Putamen (tissue), 1 donor: ENCODE results near the gene ZNF629.

Source experiments
- DNase-seq: peaks from one replicate; pipeline ENCODE4 v3.0.0-alpha.2; 2016; ENCODE audit warnings: low spot score

ZNF629 gene

GRCh38 chr16:30786115-30786935 is 680 bp downstream of the ZNF629 start:
- DNase-seq = no peak

DNA sequence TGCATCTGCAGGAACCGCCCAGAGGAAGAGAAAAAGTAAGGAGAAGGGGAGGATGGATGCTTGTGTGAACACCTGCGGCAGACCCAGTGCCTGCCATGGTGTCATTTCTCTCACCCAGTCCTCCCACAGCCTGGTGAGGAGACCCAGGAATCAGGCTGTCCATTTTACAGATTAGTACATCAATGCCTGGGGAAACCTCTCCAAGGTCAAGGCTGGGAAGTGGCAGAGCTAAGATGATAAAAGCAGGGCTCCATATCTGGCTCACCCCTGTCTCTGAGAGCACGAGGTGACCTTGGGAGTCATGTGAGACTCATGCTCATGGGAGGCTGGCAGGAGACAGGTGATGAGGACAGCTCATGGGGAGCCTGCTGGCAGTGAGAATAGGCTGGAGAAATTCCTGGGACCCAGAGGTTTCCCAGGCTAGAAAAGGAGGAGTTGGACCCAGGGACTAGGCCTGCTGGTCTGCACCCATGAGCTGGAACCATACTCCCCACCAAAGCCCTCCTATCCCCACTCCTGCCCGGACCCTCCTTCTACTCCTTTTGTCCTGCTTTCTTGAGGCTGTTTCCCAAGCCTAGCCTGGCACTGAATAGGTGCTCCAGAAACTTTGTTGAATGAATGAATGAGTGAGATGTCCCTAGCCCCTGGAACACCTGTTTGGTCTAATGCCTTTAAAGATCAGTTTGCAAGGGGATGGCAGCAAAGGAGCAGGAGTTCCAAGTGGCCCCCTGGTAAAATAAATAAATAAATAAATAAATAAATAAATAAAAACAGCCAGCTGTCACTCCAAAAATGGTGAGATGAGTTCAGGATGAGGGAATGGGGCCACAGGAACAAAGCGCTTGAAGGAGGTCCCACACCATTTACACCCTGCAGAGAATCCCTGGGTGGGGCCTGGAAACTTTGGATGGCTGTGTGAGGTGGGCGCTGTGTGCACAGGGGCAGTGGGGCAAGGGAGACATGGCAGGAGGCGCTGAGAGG is 1.6 kb downstream of the ZNF629 start:
- DNase-seq = no peak

GRCh38 chr16:30784215-30784614 is 2.8 kb downstream of the ZNF629 start:
- DNase-seq = no peak

GRCh38 chr16:30783280-30784109 is 3.5 kb downstream of the ZNF629 start:
- no peak for DNase-seq

DNA sequence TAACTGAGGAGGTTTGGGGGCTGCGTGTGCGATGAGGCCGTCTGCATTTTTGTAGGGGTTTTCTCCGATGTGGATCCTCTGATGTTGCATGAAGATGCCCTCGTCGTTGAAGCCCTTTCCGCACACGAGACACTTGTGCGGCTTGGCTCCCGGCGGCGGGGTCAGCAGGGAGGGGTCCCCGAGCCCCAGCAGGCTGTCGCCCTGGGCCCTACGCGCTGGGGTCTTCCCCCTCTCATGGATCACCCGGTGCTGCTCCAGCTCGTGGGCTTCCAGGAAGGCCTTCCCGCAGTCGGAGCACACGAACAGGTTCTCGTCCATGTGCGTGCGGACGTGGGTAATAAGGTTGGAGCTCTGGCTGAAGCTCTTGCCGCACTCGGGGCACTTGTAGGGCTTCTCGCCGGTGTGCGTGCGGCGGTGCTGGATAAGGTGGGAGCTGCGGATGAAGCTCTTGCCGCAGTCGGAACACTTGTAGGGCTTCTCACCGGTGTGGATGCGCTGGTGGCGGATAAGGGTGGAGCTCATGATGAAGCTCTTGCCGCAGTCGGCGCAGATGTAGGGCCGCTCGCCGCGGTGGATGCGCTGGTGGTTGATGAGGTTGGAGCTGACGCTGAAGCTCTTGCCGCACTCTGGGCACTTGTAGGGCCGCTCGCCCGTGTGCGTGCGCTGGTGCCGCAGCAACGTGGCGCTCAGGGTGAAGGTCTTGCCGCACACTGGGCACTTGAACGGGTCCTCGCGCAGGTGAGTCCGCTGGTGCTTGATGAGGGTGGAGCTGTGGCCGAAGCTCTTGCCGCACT is 4.3 kb downstream of the ZNF629 start:
- no peak for DNase-seq

- no peak for DNase-seq
Measured at GRCh38 chr16:30780549-30780948, 6.5 kb downstream of the ZNF629 start.

DNA sequence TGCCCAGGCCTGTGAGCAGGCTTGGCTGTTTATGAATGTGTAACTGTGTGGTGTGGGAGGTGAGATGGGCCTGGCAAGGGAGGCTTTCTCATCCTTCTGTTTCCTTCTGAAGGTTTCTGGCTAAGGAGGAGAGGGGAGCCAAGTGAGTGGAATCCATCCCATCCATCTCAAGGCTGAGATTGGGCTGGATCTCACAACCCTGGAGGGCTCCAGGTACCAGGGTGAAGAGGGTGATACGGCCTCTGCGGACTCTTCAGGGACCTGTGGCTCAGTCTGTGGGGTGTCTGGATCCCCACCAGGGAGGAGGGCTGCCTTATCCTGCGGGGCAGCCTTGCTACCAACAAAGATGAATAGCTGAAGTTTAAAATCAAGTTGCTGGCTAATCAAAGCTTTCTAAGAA is 7.0 kb downstream of the ZNF629 start:
- no peak for DNase-seq

- DNase-seq = no peak
Measured at GRCh38 chr16:30779596-30779995, 7.4 kb downstream of the ZNF629 start.

DNA sequence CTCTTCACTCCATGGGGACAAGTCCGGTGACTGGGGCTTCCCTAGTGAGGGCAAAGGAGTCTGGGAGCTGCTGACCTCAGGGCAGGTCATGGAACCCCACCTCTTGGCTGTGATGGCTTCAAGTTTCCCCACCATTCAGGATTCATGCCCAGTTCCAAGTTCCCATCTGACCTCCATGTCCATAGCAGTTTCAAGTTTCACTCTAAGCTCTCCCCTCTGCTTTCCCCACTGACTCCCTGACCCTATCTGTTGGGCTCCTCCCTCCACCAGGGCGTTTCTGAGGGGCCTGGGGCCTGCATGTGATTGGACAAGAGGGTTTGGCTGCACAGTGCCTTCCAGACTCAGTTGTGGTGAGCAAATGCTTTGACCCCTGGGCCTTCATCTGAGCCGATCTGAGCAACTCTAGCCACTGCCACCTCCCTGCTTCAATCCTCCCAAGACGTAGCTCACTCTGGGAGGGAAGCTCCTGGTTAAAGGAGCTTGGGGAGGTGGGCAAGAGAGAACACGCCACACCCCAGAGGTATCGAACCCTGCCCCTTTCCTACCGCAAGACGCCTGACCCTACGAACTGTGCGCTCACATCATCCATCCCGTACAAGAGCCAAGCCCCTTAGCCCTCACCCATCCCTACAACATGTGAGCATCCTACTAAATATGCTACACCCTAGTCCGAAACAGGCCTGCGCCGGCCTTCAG is 8.3 kb downstream of the ZNF629 start:
- no peak for DNase-seq

DNA sequence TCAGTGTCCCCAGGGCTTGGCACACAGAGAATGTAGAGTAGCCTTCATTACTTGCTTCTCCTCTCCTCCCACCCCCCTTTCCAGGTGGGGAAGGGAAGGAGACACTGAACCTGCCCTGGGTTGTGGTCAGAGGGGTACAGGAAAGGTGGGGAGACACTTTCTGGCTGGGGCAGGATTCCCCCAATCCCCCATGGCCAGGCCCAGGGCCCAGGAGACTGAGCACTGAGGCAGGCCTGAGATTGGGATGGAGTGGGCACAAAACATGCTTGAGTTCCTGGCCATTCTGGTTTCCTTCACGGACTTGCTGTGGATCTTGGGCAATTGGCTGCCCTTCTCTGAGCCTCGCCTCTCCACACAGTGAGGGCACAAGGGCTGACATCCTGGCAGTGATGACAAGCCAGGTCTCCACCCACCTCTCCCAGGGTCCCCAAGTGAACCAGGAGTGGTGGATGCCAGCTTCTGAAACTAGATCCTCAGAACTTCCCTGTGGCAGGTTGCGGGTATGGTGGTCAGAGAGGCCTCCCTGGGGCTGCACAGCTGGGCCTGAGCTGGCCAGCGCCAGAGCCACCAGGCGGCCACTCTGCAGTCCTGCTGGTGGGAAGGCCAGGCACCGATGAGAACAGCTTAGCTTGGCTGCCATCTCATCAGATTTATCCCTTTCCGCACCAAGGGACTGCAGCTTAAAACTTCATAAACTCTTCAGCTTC is 9.3 kb downstream of the ZNF629 start:
- DNase-seq = no peak

- peak; percentile 83 for DNase-seq
Measured at GRCh38 chr16:30775392-30776188, 11.4 kb downstream of the ZNF629 start.

- DNase-seq = no peak
Measured at GRCh38 chr16:30775131-30775391, 11.9 kb downstream of the ZNF629 start.

GRCh38 chr16:30774367-30775130 is 12.5 kb downstream of the ZNF629 start:
- DNase-seq = no peak

- no peak for DNase-seq
Measured at GRCh38 chr16:30773826-30774225, 13.2 kb downstream of the ZNF629 start.

DNA sequence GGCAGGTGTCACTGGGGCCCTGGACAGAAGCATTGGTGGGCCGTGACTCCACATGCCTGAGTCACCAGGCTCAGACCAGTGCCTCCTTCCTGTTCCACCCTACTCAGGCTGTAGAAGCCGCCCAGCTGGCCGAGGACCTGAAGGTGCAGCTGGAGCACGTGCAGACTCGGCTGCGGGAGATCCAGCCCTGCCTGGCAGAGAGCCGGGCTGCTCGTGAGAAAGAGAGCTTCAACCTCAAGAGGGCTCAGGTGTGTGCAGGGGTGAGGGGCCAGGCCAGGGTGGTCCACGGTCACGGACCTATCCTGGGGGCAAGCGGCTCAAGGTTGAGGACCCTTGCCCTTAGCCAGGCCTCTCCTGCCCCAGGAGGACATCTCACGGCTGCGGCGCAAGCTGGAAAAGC is 15.3 kb downstream of the ZNF629 start:
- no peak for DNase-seq

- DNase-seq = no peak
Measured at GRCh38 chr16:30769379-30770089, 17.5 kb downstream of the ZNF629 start.

DNA sequence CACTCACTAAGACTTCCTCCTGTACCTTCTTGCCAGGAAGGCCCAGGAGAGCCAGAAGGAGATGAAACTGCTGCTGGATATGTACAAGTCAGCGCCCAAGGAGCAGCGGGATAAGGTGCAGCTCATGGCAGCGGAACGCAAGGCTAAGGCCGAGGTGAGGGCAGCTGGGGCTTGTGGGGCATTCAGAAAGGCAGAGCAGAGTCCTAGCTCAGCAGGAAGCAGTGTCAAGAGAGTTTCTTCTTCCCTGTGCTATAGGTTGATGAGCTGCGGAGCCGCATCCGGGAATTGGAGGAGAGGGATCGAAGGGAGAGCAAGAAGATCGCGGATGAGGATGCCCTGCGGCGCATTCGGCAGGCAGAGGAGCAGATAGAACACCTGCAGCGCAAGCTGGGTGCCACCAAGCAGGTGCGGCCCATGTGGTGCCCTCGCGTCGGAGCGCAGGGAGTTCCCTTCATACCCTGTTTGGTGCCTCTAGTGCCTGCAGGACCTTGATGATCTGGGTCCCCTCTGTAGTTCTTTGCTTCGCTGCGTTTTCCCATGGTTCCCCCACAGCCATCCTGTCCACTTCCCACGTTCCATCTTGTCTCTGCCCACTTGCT is 18.3 kb downstream of the ZNF629 start:
- no peak for DNase-seq
